HG03064 (cell line): ENCODE results near the gene LSAMP.
"Not testable (repeated sequence)": the region's sequence is repeated elsewhere in the genome, so short reads cannot be mapped to it uniquely, and the experiment has no call there.

ENCODE experiments used
- ATAC-seq: cut with Tn5 transposase; IDR thresholded peaks from one replicate; pipeline ENCODE4 v1.9.1; 2021; ENCODE audit warnings: low read depth; ENCODE audit not compliant: unreplicated experiment

The LSAMP gene

GRCh38 chr3:116129187-116129946 is 315.9 kb downstream of the LSAMP start:
- ATAC-seq = no peak

DNA sequence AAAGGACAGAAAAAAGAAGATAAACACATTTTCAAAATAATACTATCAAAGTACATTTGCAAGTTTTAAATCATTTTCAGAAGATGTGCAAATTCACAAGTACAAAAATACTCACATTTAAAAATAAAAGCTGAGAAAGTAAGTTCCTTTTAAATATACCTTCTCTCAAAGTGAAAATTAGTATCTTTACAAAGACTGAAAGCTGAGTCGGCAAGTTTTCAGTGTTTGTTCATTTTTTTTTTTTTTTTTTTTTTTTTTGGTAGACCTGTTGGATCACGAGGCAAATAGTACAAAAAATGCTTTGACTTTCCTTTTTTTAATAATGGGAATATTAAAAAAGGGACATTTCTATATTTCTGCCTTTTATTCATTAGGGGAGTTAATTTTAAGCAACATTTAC is 317.8 kb downstream of the LSAMP start:
- ATAC-seq = no peak

DNA sequence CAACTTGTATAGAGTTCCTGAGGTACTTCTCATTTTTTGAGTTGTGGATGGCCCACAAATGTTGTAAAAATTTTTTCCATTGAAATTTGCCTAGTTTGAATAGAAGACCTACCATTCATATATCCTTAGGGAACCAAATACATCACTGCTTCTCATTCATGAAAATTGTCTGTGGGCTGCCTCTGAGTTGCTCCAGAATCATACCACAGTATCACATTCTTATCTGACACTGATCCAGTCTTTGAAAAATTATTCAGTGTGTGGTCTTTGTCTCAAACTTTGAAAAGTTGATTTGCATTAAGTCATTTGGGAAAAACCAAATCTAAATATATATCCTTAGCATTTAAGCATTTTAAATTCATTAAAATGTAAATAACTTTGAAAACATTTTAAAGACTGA is 321.1 kb downstream of the LSAMP start:
- ATAC-seq = no peak

GRCh38 chr3:116118475-116119169 is 326.7 kb downstream of the LSAMP start:
- no peak for ATAC-seq

GRCh38 chr3:116114586-116114985 is 330.7 kb downstream of the LSAMP start:
- no peak for ATAC-seq

DNA sequence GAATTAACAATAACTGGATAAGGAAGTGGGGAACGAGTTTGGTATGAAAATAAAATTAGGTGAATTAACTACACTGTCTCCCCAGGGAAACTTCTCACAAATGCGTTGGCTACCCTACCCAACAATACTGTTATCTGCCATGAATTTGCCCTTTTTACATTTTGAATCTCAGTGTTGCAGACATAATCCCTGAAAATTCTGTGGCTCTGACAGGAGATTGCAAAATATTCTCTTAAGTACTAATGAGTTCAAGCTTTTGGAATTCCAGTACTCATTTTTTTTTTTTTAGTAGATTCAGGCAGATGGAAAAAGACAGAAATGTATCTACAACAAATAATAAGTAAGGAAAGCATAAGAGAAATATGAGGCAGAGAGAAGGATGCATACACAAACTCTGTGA is 332.6 kb downstream of the LSAMP start:
- no peak for ATAC-seq

GRCh38 chr3:116111765-116112164 is 333.5 kb downstream of the LSAMP start:
- no peak for ATAC-seq

- no peak for ATAC-seq
These were observed 341.3 kb downstream of the LSAMP start for GRCh38 chr3:116103868-116104530.

DNA sequence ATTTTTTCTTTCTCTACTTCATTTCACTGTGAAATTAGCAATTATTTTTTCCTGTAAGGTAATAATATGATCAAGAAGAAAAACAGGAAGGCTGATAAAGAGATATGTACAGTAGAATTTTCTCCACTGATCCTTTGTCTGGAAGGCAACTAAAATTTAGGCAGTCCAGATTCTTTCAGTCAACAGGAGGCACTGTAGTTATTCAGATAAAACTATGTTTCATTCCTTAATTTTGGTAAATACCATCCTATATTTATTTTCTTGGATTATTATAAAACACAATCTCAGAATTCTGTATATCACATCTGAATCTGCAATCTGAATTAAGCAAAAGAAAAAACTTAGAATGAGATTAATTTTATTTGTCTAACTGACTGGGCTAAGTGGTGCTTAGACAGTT is 343.2 kb downstream of the LSAMP start:
- ATAC-seq = no peak

DNA sequence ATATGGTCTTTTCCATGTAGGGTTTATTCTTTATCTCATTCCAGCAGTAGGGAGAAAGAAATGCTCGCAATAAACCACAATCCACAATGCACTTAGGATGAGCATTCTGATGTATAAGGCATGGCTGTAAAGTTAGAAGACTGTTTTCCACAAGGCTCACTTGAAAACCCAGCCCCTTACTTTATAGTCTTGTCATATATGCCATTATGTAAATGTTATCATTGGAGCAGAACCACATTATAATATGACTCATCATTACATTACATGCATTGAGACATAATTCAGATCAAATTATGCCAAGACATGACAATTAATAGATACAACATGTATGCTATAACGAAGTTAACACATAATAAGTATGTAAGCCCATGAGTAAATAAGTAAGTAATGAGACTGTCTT is 348.1 kb downstream of the LSAMP start:
- ATAC-seq = no peak

GRCh38 chr3:116096631-116097030 is 348.7 kb downstream of the LSAMP start:
- no peak for ATAC-seq

GRCh38 chr3:116093374-116093773 is 351.9 kb downstream of the LSAMP start:
- no peak for ATAC-seq

DNA sequence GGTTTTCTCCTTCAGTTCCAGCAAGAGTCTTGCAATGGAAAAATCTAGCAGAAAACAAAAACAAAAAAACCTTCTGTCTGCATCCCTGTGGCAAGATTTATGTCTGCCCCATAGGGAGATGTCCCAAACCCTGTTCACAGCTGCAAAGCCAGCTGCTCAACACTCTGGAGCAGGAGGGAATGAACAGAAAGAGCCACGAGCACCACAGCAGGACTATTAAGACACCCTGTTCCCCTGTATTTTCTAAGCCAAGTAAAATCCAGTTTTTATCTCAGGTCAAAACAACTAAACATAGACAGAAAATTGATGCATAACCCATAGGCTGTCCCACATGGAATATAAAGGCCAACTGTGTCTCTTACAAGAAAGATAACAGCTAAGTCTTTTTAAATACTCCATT is 357.9 kb downstream of the LSAMP start:
- no peak for ATAC-seq

DNA sequence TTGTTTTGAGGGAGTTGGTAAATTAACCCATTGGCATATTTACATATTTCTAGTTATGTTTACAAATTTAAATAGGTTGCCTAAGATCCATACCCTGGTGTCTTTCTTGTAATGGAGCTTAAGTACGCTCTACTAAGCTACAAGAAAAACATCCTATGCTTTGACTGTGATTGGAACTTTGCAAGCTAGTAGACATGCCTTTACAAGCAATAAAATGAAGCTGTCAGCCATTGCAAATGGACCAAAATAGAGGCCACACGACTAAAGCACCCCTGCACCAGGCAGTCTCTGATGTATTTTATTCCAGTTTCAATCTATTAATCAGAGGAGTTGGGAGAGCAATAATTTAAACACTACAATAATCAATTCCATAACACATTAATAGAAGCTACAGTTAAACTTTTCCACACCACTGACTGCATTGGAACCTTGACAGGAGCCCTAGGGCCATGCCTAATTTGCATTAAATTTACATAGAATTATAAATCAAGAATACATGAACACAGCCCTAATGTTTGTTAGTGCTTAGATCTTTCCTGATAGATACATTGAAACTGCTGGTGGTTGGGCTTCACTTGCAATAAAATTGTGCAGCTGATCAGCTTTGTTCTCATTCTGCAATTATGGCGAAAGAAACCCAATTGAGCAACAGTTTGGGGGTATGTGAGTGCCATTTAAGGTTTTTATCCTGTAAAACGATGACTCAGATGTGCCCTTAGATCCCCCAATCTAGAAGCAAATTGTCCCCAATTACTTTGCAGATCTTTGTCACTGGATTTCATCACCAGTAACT is 360.1 kb downstream of the LSAMP start:
- no peak for ATAC-seq

- no peak for ATAC-seq
These were observed 361.6 kb downstream of the LSAMP start for GRCh38 chr3:116083683-116084082.

DNA sequence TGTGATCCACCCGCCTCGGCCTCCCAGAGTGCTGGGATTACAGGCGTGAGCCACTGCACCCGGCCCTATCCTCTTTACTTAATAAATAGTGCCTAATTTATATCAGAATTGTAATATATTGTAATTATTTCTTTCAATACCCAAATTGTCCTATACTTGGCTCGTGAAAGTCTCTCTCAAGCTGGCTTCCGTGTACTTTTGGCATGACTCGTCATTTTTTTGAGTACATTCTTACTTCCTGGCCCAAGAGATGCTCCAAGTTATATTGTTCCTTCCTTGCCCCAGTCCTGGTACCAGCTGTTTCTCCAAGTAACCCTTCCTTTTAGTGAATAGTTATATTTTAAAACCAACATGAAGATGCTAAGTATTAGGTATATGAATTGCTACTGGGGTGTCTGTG is 366.7 kb downstream of the LSAMP start:
- no peak for ATAC-seq

DNA sequence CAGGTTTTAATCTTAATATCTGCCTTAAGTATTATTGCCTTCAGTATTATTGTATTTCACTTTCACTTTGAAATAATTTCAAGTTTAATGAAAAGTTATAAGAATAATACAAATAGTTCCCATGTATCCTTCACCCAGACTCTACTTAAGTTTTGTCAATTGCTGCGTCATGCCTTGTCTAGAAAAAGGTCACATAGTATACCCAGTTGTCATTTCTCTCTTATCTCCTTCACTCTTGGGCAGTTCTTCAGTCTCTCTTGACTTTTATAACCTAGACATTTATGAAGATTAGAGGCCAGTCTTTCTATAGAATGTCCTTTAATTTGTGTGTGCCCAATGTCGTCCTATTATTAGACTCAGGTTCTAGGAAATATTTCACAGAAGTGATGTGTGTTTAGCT is 367.7 kb downstream of the LSAMP start:
- no peak for ATAC-seq

GRCh38 chr3:116077059-116077458 is 368.2 kb downstream of the LSAMP start:
- no peak for ATAC-seq

GRCh38 chr3:116070516-116071278 is 374.6 kb downstream of the LSAMP start:
- not testable (repeated sequence) for ATAC-seq

DNA sequence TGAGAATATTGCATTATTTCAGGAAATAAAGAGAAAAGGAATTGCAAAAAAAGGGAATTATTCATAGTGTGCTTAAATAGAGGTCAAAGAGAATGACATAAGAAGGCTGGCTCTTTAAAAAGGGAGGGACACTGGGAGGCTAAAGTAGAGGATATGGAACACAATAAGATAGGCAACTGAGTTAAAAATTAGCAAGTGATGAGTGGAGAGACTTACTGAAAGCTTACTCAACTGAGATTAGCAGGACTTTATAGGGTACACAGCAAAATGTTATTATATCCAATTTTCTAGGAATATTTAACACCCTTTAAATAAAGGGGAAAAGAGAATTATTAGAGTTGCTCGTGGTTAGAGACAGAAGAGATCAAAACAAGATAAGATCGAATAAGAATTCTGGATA is 375.2 kb downstream of the LSAMP start:
- ATAC-seq = no peak
